ENCODE results near the gene NFAM1. TPM values are rescaled to one million over a fixed set of nuclear protein-coding genes. Genes with fewer than 3 reads are reported as not detected.

NFAM1 gene
- total and polyA plus RNA-seq, 7 experiments from 2014 or later: 0.03 to 40.3 (median 0.57) TPM

- ATAC-seq (no peak), DNase-seq (no peak)
- no peaks in the 10 kb centered on the region for H3K9me3 Mint-ChIP-seq
- intact Hi-C loops (cut with micrococcal nuclease): no loop called here
- no peak overlapping the region for H3K27ac ChIP-seq (ENCODE audit: low read depth, low read length)
- H3K36me3 ChIP-seq (ENCODE audit: control insufficient read depth in 2 of 3, insufficient read depth in 3 of 3, low read length in 3 of 3): no peaks in the 10 kb centered on the region
- ChIA-PET CTCF (no interaction called here), POLR2A (interaction anchor here (0.6 to 0.9 kb wide), 3 partner anchors 105 to 445 kb away, joined by 3 to 4 read pairs (median 4); partner anchors contain the start of gene TNFRSF13C)
- H3K27me3 Mint-ChIP-seq: peaks cover 12 to 34% (median 15%) of the 10 kb centered on the region in 5 donors
- peak overlapping the region in 3 of 9 donors; percentile 3 to 62 (median 39) for H3K27ac Mint-ChIP-seq
- no peaks in the 10 kb centered on the region for H3K36me3 Mint-ChIP-seq
- no peak overlapping the region for H3K4me3 ChIP-seq (ENCODE audit: low read length)
- H3K27me3 ChIP-seq (ENCODE audit: control insufficient read depth in 2 of 2, insufficient read depth in 2 of 2, low read length in 2 of 2): peaks cover 0 to 18% of the 10 kb centered on the region in 2 donors
- H3K4me1 ChIP-seq (ENCODE audit: control insufficient read depth in 2 of 2, insufficient read depth in 2 of 2, low read length in 2 of 2): peaks cover 4 to 11% of the 10 kb centered on the region in 2 donors
- peaks cover 15 to 25% (median 20%) of the 10 kb centered on the region in 7 donors for H3K4me1 Mint-ChIP-seq
- no peaks in the 10 kb centered on the region for H3K9me3 ChIP-seq (ENCODE audit: control insufficient read depth in 2 of 3, low read length in 3 of 3)
- H3K4me3 Mint-ChIP-seq: peak overlapping the region in 1 of 10 donors; percentile 41
These were observed 61.1 kb downstream of the NFAM1 start for GRCh38 chr22:42371099-42371498.

- Mint-ChIP-seq H3K27me3 (peaks cover 19 to 49% (median 25%) of the 10 kb centered on the region in 5 donors), H3K4me3 (peak overlapping the region; percentile 87 to 99 (median 93)), H3K27ac (peak overlapping the region; percentile 2 to 88 (median 77)), H3K9me3 (no peaks in the 10 kb centered on the region), H3K36me3 (no peaks in the 10 kb centered on the region), H3K4me1 (peaks cover 9 to 19% (median 14%) of the 10 kb centered on the region in 7 donors)
- Histone ChIP-seq H3K27me3 (ENCODE audit: control insufficient read depth in 2 of 2, insufficient read depth in 2 of 2, low read length in 2 of 2) (peaks cover 0 to 18% of the 10 kb centered on the region in 2 donors), H3K4me3 (ENCODE audit: low read length) (peak overlapping the region; percentile 66), H3K9me3 (ENCODE audit: control insufficient read depth in 2 of 3, low read length in 3 of 3) (no peaks in the 10 kb centered on the region), H3K27ac (ENCODE audit: low read depth, low read length) (peak overlapping the region; percentile 30), H3K36me3 (ENCODE audit: control insufficient read depth in 2 of 3, insufficient read depth in 3 of 3, low read length in 3 of 3) (no peaks in the 10 kb centered on the region), H3K4me1 (ENCODE audit: control insufficient read depth in 2 of 2, insufficient read depth in 2 of 2, low read length in 2 of 2) (peaks cover 4 to 11% of the 10 kb centered on the region in 2 donors)
- peak; percentile 67 to 84 (median 79) for DNase-seq
- ChIA-PET POLR2A (interaction anchor here (0.7 to 1.5 kb wide), 4 partner anchors 72 to 278 kb away, joined by 3 to 5 read pairs (median 3); no protein-coding TSS in a partner anchor), CTCF (interaction anchor here (0.6 to 1.6 kb wide), 7 partner anchors 13 to 92 kb away, joined by 3 to 4 read pairs (median 3); no protein-coding TSS in a partner anchor)
- intact Hi-C loops (cut with micrococcal nuclease): loop anchor here (1.0 to 5.0 kb wide), 5 partner anchors 67 to 279 kb away; partner anchors contain the start of gene NDUFA6 (in 2 of the 2)
- peak; percentile 99 for ATAC-seq
These were observed 62.8 kb downstream of the NFAM1 start for GRCh38 chr22:42369250-42370041.

GRCh38 chr22:42368379-42369249, 63.6 kb downstream of the NFAM1 start:
- Mint-ChIP-seq H3K27me3 (peaks cover 19 to 56% (median 25%) of the 10 kb centered on the region in 5 donors), H3K4me3 (peak overlapping the region; percentile 58 to 99 (median 90)), H3K4me1 (peaks cover 6 to 15% (median 14%) of the 10 kb centered on the region in 7 donors), H3K36me3 (no peaks in the 10 kb centered on the region), H3K27ac (no peak overlapping the region), H3K9me3 (no peaks in the 10 kb centered on the region)
- intact Hi-C loops (cut with micrococcal nuclease): loop anchor here (1.0 to 5.0 kb wide), 5 partner anchors 68 to 278 kb away; partner anchors contain the start of gene NDUFA6 (in 2 of the 2)
- Histone ChIP-seq H3K4me1 (ENCODE audit: control insufficient read depth in 2 of 2, insufficient read depth in 2 of 2, low read length in 2 of 2) (peaks cover 4 to 11% of the 10 kb centered on the region in 2 donors), H3K27me3 (ENCODE audit: control insufficient read depth in 2 of 2, insufficient read depth in 2 of 2, low read length in 2 of 2) (peaks cover 0 to 18% of the 10 kb centered on the region in 2 donors), H3K27ac (ENCODE audit: low read depth, low read length) (no peak overlapping the region), H3K9me3 (ENCODE audit: control insufficient read depth in 2 of 3, low read length in 3 of 3) (no peaks in the 10 kb centered on the region), H3K4me3 (ENCODE audit: low read length) (peak overlapping the region; percentile 66), H3K36me3 (ENCODE audit: control insufficient read depth in 2 of 3, insufficient read depth in 3 of 3, low read length in 3 of 3) (no peaks in the 10 kb centered on the region)
- ChIA-PET CTCF (interaction anchor here (1.0 to 1.6 kb wide), 4 partner anchors 13 to 76 kb away, joined by 3 to 4 read pairs (median 3); no protein-coding TSS in a partner anchor), POLR2A (interaction anchor here (0.5 to 1.5 kb wide), 3 partner anchors 71 to 594 kb away, joined by 3 to 5 read pairs (median 5); no protein-coding TSS in a partner anchor)
- DNase-seq (peak in 7 of 9 donors; percentile 11 to 41 (median 20)), ATAC-seq (peak; percentile 33)

DNA sequence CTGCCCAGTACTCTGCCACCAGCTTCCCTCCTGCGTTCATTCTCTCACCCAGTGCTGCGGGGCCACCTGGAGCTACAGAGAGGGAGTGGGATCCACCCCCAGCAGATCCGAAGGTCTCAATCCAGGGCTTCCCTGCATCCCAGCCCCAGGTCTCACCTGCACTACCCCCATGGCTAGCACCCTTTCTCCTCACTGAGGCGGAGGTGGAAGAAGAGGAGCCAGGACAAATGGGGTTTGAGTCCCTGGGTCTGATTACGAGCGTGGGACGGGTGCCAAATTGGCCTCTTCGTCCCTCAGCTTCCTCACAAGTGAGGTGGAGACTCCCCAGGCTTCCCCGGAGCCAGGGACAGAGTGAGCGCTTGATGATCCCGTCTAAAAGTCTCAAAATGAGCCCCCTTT, 64.2 kb downstream of the NFAM1 start:
- no peaks in the 10 kb centered on the region for H3K9me3 ChIP-seq (ENCODE audit: control insufficient read depth in 2 of 3, low read length in 3 of 3)
- Mint-ChIP-seq H3K27me3 (peaks cover 19 to 57% (median 25%) of the 10 kb centered on the region in 5 donors), H3K4me1 (peaks cover 6 to 15% (median 14%) of the 10 kb centered on the region in 7 donors), H3K36me3 (no peaks in the 10 kb centered on the region), H3K9me3 (no peaks in the 10 kb centered on the region), H3K4me3 (peak overlapping the region; percentile 58 to 99 (median 90)), H3K27ac (peak overlapping the region in 1 of 9 donors; percentile 14)
- no peak overlapping the region for H3K27ac ChIP-seq (ENCODE audit: low read depth, low read length)
- CTCF ChIA-PET: interaction anchor here (1.5 to 1.6 kb wide), 2 partner anchors 53 to 76 kb away, joined by 3 to 4 read pairs; no protein-coding TSS in a partner anchor
- H3K27me3 ChIP-seq (ENCODE audit: control insufficient read depth in 2 of 2, insufficient read depth in 2 of 2, low read length in 2 of 2): peaks cover 0 to 18% of the 10 kb centered on the region in 2 donors
- peak in 2 of 9 donors; percentile 9 for DNase-seq
- peak overlapping the region; percentile 66 for H3K4me3 ChIP-seq (ENCODE audit: low read length)
- peaks cover 4 to 11% of the 10 kb centered on the region in 2 donors for H3K4me1 ChIP-seq (ENCODE audit: control insufficient read depth in 2 of 2, insufficient read depth in 2 of 2, low read length in 2 of 2)
- no peaks in the 10 kb centered on the region for H3K36me3 ChIP-seq (ENCODE audit: control insufficient read depth in 2 of 3, insufficient read depth in 3 of 3, low read length in 3 of 3)
- intact Hi-C loops (cut with micrococcal nuclease): loop anchor here (2.0 to 5.0 kb wide), 3 partner anchors 67 to 74 kb away; no protein-coding TSS in a partner anchor
- no peak for ATAC-seq
- POLR2A ChIA-PET: no interaction called here

- POLR2A ChIA-PET: no interaction called here
These were observed 65.2 kb downstream of the NFAM1 start for GRCh38 chr22:42366806-42367581.

More at GRCh38 chr22:42366806-42367581, 65.2 kb downstream of the NFAM1 start:
- peaks cover 24 to 62% (median 28%) of the 10 kb centered on the region in 5 donors for H3K27me3 Mint-ChIP-seq
- H3K27me3 ChIP-seq (ENCODE audit: control insufficient read depth in 2 of 2, insufficient read depth in 2 of 2, low read length in 2 of 2): peaks cover 0 to 18% of the 10 kb centered on the region in 2 donors
- ATAC-seq (no peak), DNase-seq (no peak)
- H3K4me3 Mint-ChIP-seq: peak overlapping the region in 9 of 10 donors; percentile 45 to 99 (median 87)
- H3K27ac Mint-ChIP-seq: peak overlapping the region in 1 of 9 donors; percentile 38
- H3K9me3 Mint-ChIP-seq: no peaks in the 10 kb centered on the region
- no peaks in the 10 kb centered on the region for H3K36me3 ChIP-seq (ENCODE audit: control insufficient read depth in 2 of 3, insufficient read depth in 3 of 3, low read length in 3 of 3)
- H3K4me1 ChIP-seq (ENCODE audit: control insufficient read depth in 2 of 2, insufficient read depth in 2 of 2, low read length in 2 of 2): peaks cover 4 to 11% of the 10 kb centered on the region in 2 donors
- CTCF ChIA-PET: no interaction called here
- peaks cover 6 to 15% (median 14%) of the 10 kb centered on the region in 7 donors for H3K4me1 Mint-ChIP-seq
- no peaks in the 10 kb centered on the region for H3K9me3 ChIP-seq (ENCODE audit: control insufficient read depth in 2 of 3, low read length in 3 of 3)
- no peaks in the 10 kb centered on the region for H3K36me3 Mint-ChIP-seq
- H3K27ac ChIP-seq (ENCODE audit: low read depth, low read length): no peak overlapping the region
- intact Hi-C loops (cut with micrococcal nuclease): loop anchor here in 1 of 2 donors (5.0 kb wide), 1 partner anchor 75 kb away; no protein-coding TSS in a partner anchor
- no peak overlapping the region for H3K4me3 ChIP-seq (ENCODE audit: low read length)
